ENCODE measurements around the gene ABL2.

The ABL2 gene

GRCh38 chr1:179099891-179100290 lies 129.6 kb downstream of the ABL2 start:
- DNase-seq (ENCODE audit: extremely low read depth, insufficient read length): no peak
- Histone ChIP-seq H3K27me3 (replicated peaks; ENCODE audit: control insufficient read depth, insufficient read depth, low read length) (no peaks in the 10 kb centered on the region), H3K36me3 (ENCODE audit: control insufficient read depth, insufficient read depth, low read length) (peaks cover 9% of the 10 kb centered on the region), H3K4me3 (replicated peaks; ENCODE audit: low read depth, low read length) (no peak overlapping the region)
- no peak for TF ChIP-seq CTCF (IDR thresholded peaks at IDR 0.05; ENCODE audit: insufficient read depth, low read length, poor library complexity, severe bottlenecking)

GRCh38 chr1:179095924-179096323 lies 133.6 kb downstream of the ABL2 start:
- no peak for TF ChIP-seq CTCF (IDR thresholded peaks at IDR 0.05; ENCODE audit: insufficient read depth, low read length, poor library complexity, severe bottlenecking)
- DNase-seq (ENCODE audit: extremely low read depth, insufficient read length): no peak
- Histone ChIP-seq H3K27me3 (replicated peaks; ENCODE audit: control insufficient read depth, insufficient read depth, low read length) (no peaks in the 10 kb centered on the region), H3K4me3 (replicated peaks; ENCODE audit: low read depth, low read length) (no peak overlapping the region), H3K36me3 (ENCODE audit: control insufficient read depth, insufficient read depth, low read length) (peaks cover 34% of the 10 kb centered on the region)

- peaks cover 34% of the 10 kb centered on the region for H3K36me3 ChIP-seq (ENCODE audit: control insufficient read depth, insufficient read depth, low read length)
- TF ChIP-seq CTCF (IDR thresholded peaks at IDR 0.05; ENCODE audit: insufficient read depth, low read length, poor library complexity, severe bottlenecking): no peak
- H3K4me3 ChIP-seq (replicated peaks; ENCODE audit: low read depth, low read length): no peak overlapping the region
- H3K27me3 ChIP-seq (replicated peaks; ENCODE audit: control insufficient read depth, insufficient read depth, low read length): no peaks in the 10 kb centered on the region
- DNase-seq (ENCODE audit: extremely low read depth, insufficient read length): no peak
Measured at GRCh38 chr1:179095377-179095776, 134.1 kb downstream of the ABL2 start.

- no peak overlapping the region for H3K4me3 ChIP-seq (replicated peaks; ENCODE audit: low read depth, low read length)
- peaks cover 36% of the 10 kb centered on the region for H3K36me3 ChIP-seq (ENCODE audit: control insufficient read depth, insufficient read depth, low read length)
- no peak for DNase-seq (ENCODE audit: extremely low read depth, insufficient read length)
- TF ChIP-seq CTCF (IDR thresholded peaks at IDR 0.05; ENCODE audit: insufficient read depth, low read length, poor library complexity, severe bottlenecking): no peak
- no peaks in the 10 kb centered on the region for H3K27me3 ChIP-seq (replicated peaks; ENCODE audit: control insufficient read depth, insufficient read depth, low read length)
Measured at GRCh38 chr1:179094818-179095217, 134.7 kb downstream of the ABL2 start.

GRCh38 chr1:179092896-179093461 lies 136.5 kb downstream of the ABL2 start:
- no peak overlapping the region for H3K4me3 ChIP-seq (replicated peaks; ENCODE audit: low read depth, low read length)
- no peaks in the 10 kb centered on the region for H3K27me3 ChIP-seq (replicated peaks; ENCODE audit: control insufficient read depth, insufficient read depth, low read length)
- no peak for DNase-seq (ENCODE audit: extremely low read depth, insufficient read length)
- peaks cover 43% of the 10 kb centered on the region for H3K36me3 ChIP-seq (ENCODE audit: control insufficient read depth, insufficient read depth, low read length)
- TF ChIP-seq CTCF (IDR thresholded peaks at IDR 0.05; ENCODE audit: insufficient read depth, low read length, poor library complexity, severe bottlenecking): no peak

GRCh38 chr1:179091691-179092165 lies 137.7 kb downstream of the ABL2 start:
- no peak for DNase-seq (ENCODE audit: extremely low read depth, insufficient read length)
- Histone ChIP-seq H3K4me3 (replicated peaks; ENCODE audit: low read depth, low read length) (no peak overlapping the region), H3K36me3 (ENCODE audit: control insufficient read depth, insufficient read depth, low read length) (peaks cover 46% of the 10 kb centered on the region), H3K27me3 (replicated peaks; ENCODE audit: control insufficient read depth, insufficient read depth, low read length) (no peaks in the 10 kb centered on the region)
- TF ChIP-seq CTCF (IDR thresholded peaks at IDR 0.05; ENCODE audit: insufficient read depth, low read length, poor library complexity, severe bottlenecking): no peak

Measured in GM06990 (cell line).